ENCODE results near the gene CZIB. TPM values are rescaled to one million over a fixed set of nuclear protein-coding genes. Genes with fewer than 3 reads are reported as not detected.

Gene CZIB
- total RNA-seq (2016; rRNA removed; fragmentation: Illumina TruSeq; extraction: Trizol) (49.2 and 51.4 TPM in 2 replicates), polyA plus RNA-seq (2011; rRNA removed) (64.8 and 67.0 TPM in 2 replicates), polyA minus RNA-seq (2011; rRNA and poly(A)+ RNA removed; ENCODE audit: low replicate concordance) (24.9 and 31.3 TPM in 2 replicates), Bru-seq, nascent RNA (percentile 83 among the genes with signal in this experiment), BruChase-seq, experiment 1, labeled RNA remaining after a 6-hour chase (percentile 73 among the genes with signal in this experiment), BruChase-seq, experiment 2, labeled RNA remaining after a 2-hour chase (percentile 76 among the genes with signal in this experiment)
- total RNA-seq (2016; cell fraction: cytosol; rRNA removed; fragmentation: Illumina TruSeq; extraction: Trizol; ENCODE audit: low read depth), result 16.0 and 17.6 TPM in 2 replicates
- 47.8 and 54.5 TPM in 2 replicates for total RNA-seq (2016; cell fraction: insoluble cytoplasmic fraction; rRNA removed; fragmentation: Illumina TruSeq; extraction: Trizol)
- 20.0 and 23.7 TPM in 2 replicates for total RNA-seq (2016; cell fraction: membrane; rRNA removed; fragmentation: Illumina TruSeq; extraction: Trizol)
- total RNA-seq (2016; cell fraction: nucleus; rRNA removed; fragmentation: Illumina TruSeq; extraction: Trizol), result 41.6 and 41.7 TPM in 2 replicates
- 40.5 and 42.1 TPM in 2 replicates for polyA plus RNA-seq (2011; cell fraction: cytosol; rRNA removed)
- polyA plus RNA-seq (2011; cell fraction: nucleus; rRNA removed), result 98.1 and 112 TPM in 2 replicates
- polyA plus RNA-seq (2012), result 46.9 and 52.9 TPM in 2 replicates
- polyA plus RNA-seq (2016; cell fraction: cytosol; fragmentation: Illumina TruSeq; extraction: Trizol; ENCODE audit: low read depth), result 15.2 and 15.7 TPM in 2 replicates
- 55.4 and 56.2 TPM in 2 replicates for polyA plus RNA-seq (2016; cell fraction: insoluble cytoplasmic fraction; fragmentation: Illumina TruSeq; extraction: Trizol; ENCODE audit: low read depth)
- 20.1 and 20.5 TPM in 2 replicates for polyA plus RNA-seq (2016; cell fraction: membrane; fragmentation: Illumina TruSeq; extraction: Trizol; ENCODE audit: low read depth)
- polyA plus RNA-seq (2016; cell fraction: nucleus; fragmentation: Illumina TruSeq; extraction: Trizol; ENCODE audit: insufficient read depth, low read depth), result 62.6 and 73.5 TPM in 2 replicates
- 10.3 and 10.7 TPM in 2 replicates for polyA minus RNA-seq (2011; cell fraction: cytosol; rRNA and poly(A)+ RNA removed)
- polyA minus RNA-seq (2011; cell fraction: nucleus; rRNA and poly(A)+ RNA removed), result 88.7 and 93.7 TPM in 2 replicates
- long read RNA-seq, experiment 1, transcript C1orf123-202 (7 exons, 1,009 nt), result minor isoform, 6 of 54 reads
- long read RNA-seq, experiment 1, transcript C1orf123-201 (8 exons, 1,085 nt), result major isoform, 39 of 54 reads
- long read RNA-seq, experiment 1, partial matches to known transcripts, result 3 of 54 reads
- long read RNA-seq, experiment 1, other reads (novel, unspliced or antisense), result 5 of 54 reads
- long read RNA-seq, experiment 2, transcript C1orf123-201 (8 exons, 1,085 nt), result major isoform, 32 of 60 reads
- long read RNA-seq, experiment 2, transcript C1orf123-202 (7 exons, 1,009 nt), result minor isoform, 16 of 60 reads
- long read RNA-seq, experiment 2, partial matches to known transcripts, result 4 of 60 reads
- long read RNA-seq, experiment 2, other reads (novel, unspliced or antisense), result 6 of 60 reads

- Histone ChIP-seq H3K79me2 (ENCODE audit: insufficient read depth, low read length) (peaks cover 9% of the 10 kb centered on the region), H3K4me2 (ENCODE audit: low read depth, low read length) (peak within 1 kb of the TSS; percentile 92), H3K4me1 (ENCODE audit: insufficient read depth, low read length) (peaks cover 25% of the 10 kb centered on the region), H3K4me3 (replicated peaks in 1 of 3; ENCODE audit: insufficient read depth in 1 of 3, low read depth in 2 of 3, low read length in 3 of 3) (peak within 1 kb of the TSS; percentile 86 to 96 (median 95)), H3K36me3 (replicated peaks in 1 of 2; ENCODE audit: control insufficient read depth in 1 of 2, insufficient read depth in 2 of 2, low read length in 2 of 2) (peaks cover 5 to 12% of the 10 kb centered on the region in 2 experiments; a peak in 4 of 5 replicates), H3K27ac (ENCODE audit: extremely low read length, insufficient read depth, low read length) (peak within 1 kb of the TSS; percentile 90), H3K9me3 (ENCODE audit: low read length) (no peaks in the 10 kb centered on the region), H3K27me3 (ENCODE audit: control insufficient read depth in 1 of 2, insufficient read depth in 2 of 2, low read length in 2 of 2) (no peaks in the 10 kb centered on the region), H4K20me1 (ENCODE audit: insufficient read depth, low read length) (no peaks in the 10 kb centered on the region), H2AFZ (ENCODE audit: low read length) (no peak within 1 kb of the TSS), H3K9ac (ENCODE audit: insufficient read depth, low read depth, low read length) (peak within 1 kb of the TSS; percentile 93)
- CTCF ChIA-PET (ENCODE audit: low intra/inter-chr PET ratio, low total read pairs), result no interaction called here
- ATAC-seq (peak; percentile 91), FAIRE-seq (peak; percentile 91), DNase-seq (ENCODE audit: low spot score) (peak; percentile 87)
- BruUV-seq (replicated peaks), result no TSS peak
- 2% methylated on average over 18 of the region's 61 CpGs for WGBS (ENCODE audit: low lambda C conversion rate)
- POLR2A ChIA-PET, result interaction anchor here (0.8 to 1.6 kb wide), 6 partner anchors 10 to 37 kb away, joined by 3 to 5 read pairs (median 4); partner anchors contain the start of gene MAGOH
- in situ Hi-C loops (cut with HindIII; ENCODE audit: extremely low pct_ligation_motif_present, low pct_unique_long_range_greater_than_20kb), result no loop called here
- intact Hi-C loops (cut with micrococcal nuclease; ENCODE audit: unreplicated experiment), result loop anchor here (1.0 to 2.0 kb wide), 2 partner anchors 18 to 24 kb away; partner anchors contain the start of genes CPT2 and MAGOH
- TF ChIP-seq BHLHE40 (IDR thresholded peaks at IDR 0.05; ENCODE audit: low read length) (peak; percentile 6; the same call in 1 of the 2 replicates), ZNF20 (CRISPR knock-in tag; IDR thresholded peaks at IDR 0.05) (no peak; the same call in 1 of the 2 replicates), SRSF4 (IDR thresholded peaks at IDR 0.05; ENCODE audit: low read depth, low read length, poor library complexity, severe bottlenecking) (no peak), AKAP8 (CRISPR knock-in tag; IDR thresholded peaks at IDR 0.05) (0 out of 2 replicates have a peak, but pooled peaks have one; percentile 61), CREM (IDR thresholded peaks at IDR 0.05) (peak; percentile 49; the same call in 1 of the 2 replicates), CREM (CRISPR knock-in tag; IDR thresholded peaks at IDR 0.05) (no peak), THYN1 (CRISPR knock-in tag; IDR thresholded peaks at IDR 0.05; ENCODE audit: borderline replicate concordance, low read depth) (no peak), HNRNPL (IDR thresholded peaks at IDR 0.05; ENCODE audit: low read depth, low read length) (peak; percentile 66; the same call in 1 of the 2 replicates), KLF6 (CRISPR knock-in tag; IDR thresholded peaks at IDR 0.05) (peak; percentile 92), ARNTL (CRISPR knock-in tag; IDR thresholded peaks at IDR 0.05) (peak; percentile 70; the same call in 1 of the 2 replicates), ZNF451 (CRISPR knock-in tag; IDR thresholded peaks at IDR 0.05) (peak; percentile 31), ZNF264 (CRISPR knock-in tag; IDR thresholded peaks at IDR 0.05) (no peak; the same call in 1 of the 2 replicates), JUN (CRISPR knock-in tag; IDR thresholded peaks at IDR 0.05) (peak; percentile 53; the same call in 1 of the 2 replicates), HOMEZ (CRISPR knock-in tag; IDR thresholded peaks at IDR 0.05; ENCODE audit: low read depth) (0 out of 2 replicates have a peak, but pooled peaks have one; percentile 17), ZNF616 (CRISPR knock-in tag; IDR thresholded peaks at IDR 0.05; ENCODE audit: low read depth) (0 out of 2 replicates have a peak, but pooled peaks have one; percentile 46), SRSF1 (optimal IDR thresholded peaks at IDR 0.05; ENCODE audit: low read depth, low read length) (peak; percentile 94)
Observed at GRCh38 chr1:53220171-53220961, at the start of gene CZIB. Gene CZIB, minus strand, starts transcription at chr1:53220634. Its CDS starts 59 bp downstream, at chr1:53220575.

Measured in HepG2 (cell line).